Measurements from ENCODE around the gene LIF. TPM values are rescaled to one million over a fixed set of nuclear protein-coding genes. Genes with fewer than 3 reads are reported as not detected.

The LIF gene
- total and polyA plus RNA-seq, 7 donors = 0.28 to 10.3 (median 1.6) TPM

GRCh38 chr22:30227438-30228228 is 18.9 kb downstream of the LIF start:
- no peaks in the 10 kb centered on the region for H3K9me3 ChIP-seq
- WGBS, 2 donors = 85 to 91% methylated on average over 4 of the region's 4 CpGs
- H3K4me1 ChIP-seq = no peaks in the 10 kb centered on the region
- H3K27me3 ChIP-seq = no peaks in the 10 kb centered on the region
- DNase-seq = no peak
- H3K4me3 ChIP-seq = no peak overlapping the region
- intact Hi-C loops (cut with DNase I) = no loop called here
- no peaks in the 10 kb centered on the region for H3K36me3 ChIP-seq
- no peak overlapping the region for H3K27ac ChIP-seq
- TF ChIP-seq POLR2A (IDR thresholded peaks at IDR 0.05) (no peak), EP300 (IDR thresholded peaks at IDR 0.05) (no peak), CTCF (IDR thresholded peaks at IDR 0.05) (no peak), POLR2AphosphoS5 (IDR thresholded peaks at IDR 0.05) (no peak)

GRCh38 chr22:30226192-30226832 is 20.2 kb downstream of the LIF start:
- no peak overlapping the region for H3K27ac ChIP-seq
- H3K36me3 ChIP-seq = no peaks in the 10 kb centered on the region
- peaks cover 0 to 5% (median 0%) of the 10 kb centered on the region in 3 donors for H3K27me3 ChIP-seq
- intact Hi-C loops (cut with DNase I) = no loop called here
- H3K4me1 ChIP-seq = no peaks in the 10 kb centered on the region
- 76 to 85% methylated on average over 11 of the region's 11 CpGs for WGBS, 2 donors
- no peak overlapping the region for H3K4me3 ChIP-seq
- no peak for TF ChIP-seq POLR2A (IDR thresholded peaks at IDR 0.05)
- no peak for TF ChIP-seq CTCF (IDR thresholded peaks at IDR 0.05)
- no peak for TF ChIP-seq POLR2AphosphoS5 (IDR thresholded peaks at IDR 0.05)
- no peak for TF ChIP-seq EP300 (IDR thresholded peaks at IDR 0.05)
- no peaks in the 10 kb centered on the region for H3K9me3 ChIP-seq
- no peak for DNase-seq

- H3K36me3 ChIP-seq = no peaks in the 10 kb centered on the region
- peaks cover 0 to 5% (median 0%) of the 10 kb centered on the region in 3 donors for H3K27me3 ChIP-seq
- no peak overlapping the region for H3K4me3 ChIP-seq
- intact Hi-C loops (cut with DNase I) = no loop called here
- H3K27ac ChIP-seq = no peak overlapping the region
- H3K4me1 ChIP-seq = no peaks in the 10 kb centered on the region
- TF ChIP-seq POLR2A (IDR thresholded peaks at IDR 0.05) (no peak), EP300 (IDR thresholded peaks at IDR 0.05) (no peak), POLR2AphosphoS5 (IDR thresholded peaks at IDR 0.05) (no peak), CTCF (IDR thresholded peaks at IDR 0.05) (no peak)
- no peak for DNase-seq
- WGBS, 2 donors = 77 to 91% methylated on average over 7 of the region's 7 CpGs
- H3K9me3 ChIP-seq = no peaks in the 10 kb centered on the region
Measured at GRCh38 chr22:30225220-30225927, 21.2 kb downstream of the LIF start.

- 42 to 68% methylated on average over 11 of the region's 11 CpGs for WGBS, 2 donors
- DNase-seq = no peak
- Histone ChIP-seq H3K27ac (no peak overlapping the region), H3K4me1 (no peaks in the 10 kb centered on the region), H3K36me3 (no peaks in the 10 kb centered on the region), H3K4me3 (no peak overlapping the region), H3K9me3 (no peaks in the 10 kb centered on the region), H3K27me3 (peaks cover 0 to 5% (median 0%) of the 10 kb centered on the region in 3 donors)
- TF ChIP-seq CTCF (IDR thresholded peaks at IDR 0.05) (no peak), POLR2AphosphoS5 (IDR thresholded peaks at IDR 0.05) (no peak), POLR2A (IDR thresholded peaks at IDR 0.05) (no peak), EP300 (IDR thresholded peaks at IDR 0.05) (no peak)
- intact Hi-C loops (cut with DNase I) = no loop called here
Measured at GRCh38 chr22:30224161-30224857, 22.2 kb downstream of the LIF start.
